IPS-NIHi11 (cell line): ENCODE data around the gene SBK3.
"Not testable (repeated sequence)": the region's sequence is repeated elsewhere in the genome, so short reads cannot be mapped to it uniquely, and the experiment has no call there.

Experiments used
- DNase-seq: peaks from one replicate; pipeline ENCODE4 v3.0.0; 2012; ENCODE audit warnings: mixed read lengths, low spot score

Gene SBK3

GRCh38 chr19:55519451-55520311 lies 25.7 kb downstream of the SBK3 start:
- DNase-seq: no peak

GRCh38 chr19:55516878-55517620 lies 28.3 kb downstream of the SBK3 start:
- peak; percentile 100 for DNase-seq

- no peak for DNase-seq
Measured at GRCh38 chr19:55508120-55508519, 37.2 kb downstream of the SBK3 start.

GRCh38 chr19:55504981-55505380 lies 40.4 kb downstream of the SBK3 start:
- no peak for DNase-seq

- DNase-seq: no peak
Measured at GRCh38 chr19:55504252-55504603, 41.1 kb downstream of the SBK3 start.

- peak; percentile 99 for DNase-seq
Measured at GRCh38 chr19:55503502-55504251, 41.7 kb downstream of the SBK3 start.

GRCh38 chr19:55503157-55503501 lies 42.2 kb downstream of the SBK3 start:
- DNase-seq: no peak

GRCh38 chr19:55502197-55502952 lies 43.0 kb downstream of the SBK3 start:
- no peak for DNase-seq

GRCh38 chr19:55500368-55500952 lies 44.9 kb downstream of the SBK3 start:
- DNase-seq: no peak

GRCh38 chr19:55498246-55498840 lies 47.0 kb downstream of the SBK3 start:
- DNase-seq: no peak

- DNase-seq: no peak
Measured at GRCh38 chr19:55497763-55498162, 47.6 kb downstream of the SBK3 start.

GRCh38 chr19:55496820-55497219 lies 48.5 kb downstream of the SBK3 start:
- not testable (repeated sequence) for DNase-seq

GRCh38 chr19:55495646-55496349 lies 49.5 kb downstream of the SBK3 start:
- DNase-seq: no peak

- DNase-seq: no peak
Measured at GRCh38 chr19:55494172-55494761, 51.1 kb downstream of the SBK3 start.

GRCh38 chr19:55493645-55494171 lies 51.6 kb downstream of the SBK3 start:
- DNase-seq: no peak

- DNase-seq: no peak
Measured at GRCh38 chr19:55493052-55493644, 52.2 kb downstream of the SBK3 start.

- DNase-seq: no peak
Measured at GRCh38 chr19:55492362-55492944, 52.9 kb downstream of the SBK3 start.

- no peak for DNase-seq
Measured at GRCh38 chr19:55491546-55492360, 53.6 kb downstream of the SBK3 start.
